Measurements from ENCODE around the gene TRIM14. TPM values are rescaled to one million over a fixed set of nuclear protein-coding genes. Genes with fewer than 3 reads are reported as not detected.

TRIM14 gene
- total and polyA plus RNA-seq, 2 of the 13 experiments (the other 11 are each of a cell fraction or from before 2014, with no cell fraction given) = 9.2 to 13.0 TPM

- no peak for TF ChIP-seq HOMEZ (CRISPR knock-in tag; IDR thresholded peaks at IDR 0.05; ENCODE audit: low read depth)
- TF ChIP-seq REL (CRISPR knock-in tag; conservative IDR thresholded peaks at IDR 0.05) = no peak
- no peak for TF ChIP-seq HNRNPK (IDR thresholded peaks at IDR 0.05; ENCODE audit: low read depth, low read length, poor library complexity, severe bottlenecking)
- no peak for TF ChIP-seq SMAD9 (CRISPR knock-in tag; IDR thresholded peaks at IDR 0.05)
- TF ChIP-seq ZBTB2 (CRISPR knock-in tag; IDR thresholded peaks at IDR 0.05; ENCODE audit: low read depth) = no peak
- TF ChIP-seq ZBTB42 (CRISPR knock-in tag; IDR thresholded peaks at IDR 0.05) = no peak
- no peak for TF ChIP-seq KLF13 (CRISPR knock-in tag; IDR thresholded peaks at IDR 0.05)
- 0 out of 2 replicates have a peak, but pooled peaks have one; percentile 72 for TF ChIP-seq TSC22D2 (CRISPR knock-in tag; IDR thresholded peaks at IDR 0.05; ENCODE audit: borderline replicate concordance)
- TF ChIP-seq ZNF446 (CRISPR knock-in tag; IDR thresholded peaks at IDR 0.05) = no peak
- TF ChIP-seq, protein P1, sequence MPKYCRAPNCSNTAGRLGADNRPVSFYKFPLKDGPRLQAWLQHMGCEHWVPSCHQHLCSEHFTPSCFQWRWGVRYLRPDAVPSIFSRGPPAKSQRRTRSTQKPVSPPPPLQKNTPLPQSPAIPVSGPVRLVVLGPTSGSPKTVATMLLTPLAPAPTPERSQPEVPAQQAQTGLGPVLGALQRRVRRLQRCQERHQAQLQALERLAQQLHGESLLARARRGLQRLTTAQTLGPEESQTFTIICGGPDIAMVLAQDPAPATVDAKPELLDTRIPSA (CRISPR knock-in tag; IDR thresholded peaks at IDR 0.05; ENCODE audit: borderline replicate concordance) = no peak
- TF ChIP-seq THAP7 (CRISPR knock-in tag; IDR thresholded peaks at IDR 0.05) = no peak
- no peak for TF ChIP-seq RFX5 (IDR thresholded peaks at IDR 0.05; ENCODE audit: low read depth, low read length)
- TF ChIP-seq ZNF33B (CRISPR knock-in tag; IDR thresholded peaks at IDR 0.05) = no peak
- no peak for TF ChIP-seq BRCA1 (CRISPR knock-in tag; IDR thresholded peaks at IDR 0.05)
- TF ChIP-seq ZNF296 (CRISPR knock-in tag; conservative IDR thresholded peaks at IDR 0.05) = no peak
- no peak for TF ChIP-seq HNRNPL (IDR thresholded peaks at IDR 0.05; ENCODE audit: low read depth, low read length)
- TF ChIP-seq, protein P2, sequence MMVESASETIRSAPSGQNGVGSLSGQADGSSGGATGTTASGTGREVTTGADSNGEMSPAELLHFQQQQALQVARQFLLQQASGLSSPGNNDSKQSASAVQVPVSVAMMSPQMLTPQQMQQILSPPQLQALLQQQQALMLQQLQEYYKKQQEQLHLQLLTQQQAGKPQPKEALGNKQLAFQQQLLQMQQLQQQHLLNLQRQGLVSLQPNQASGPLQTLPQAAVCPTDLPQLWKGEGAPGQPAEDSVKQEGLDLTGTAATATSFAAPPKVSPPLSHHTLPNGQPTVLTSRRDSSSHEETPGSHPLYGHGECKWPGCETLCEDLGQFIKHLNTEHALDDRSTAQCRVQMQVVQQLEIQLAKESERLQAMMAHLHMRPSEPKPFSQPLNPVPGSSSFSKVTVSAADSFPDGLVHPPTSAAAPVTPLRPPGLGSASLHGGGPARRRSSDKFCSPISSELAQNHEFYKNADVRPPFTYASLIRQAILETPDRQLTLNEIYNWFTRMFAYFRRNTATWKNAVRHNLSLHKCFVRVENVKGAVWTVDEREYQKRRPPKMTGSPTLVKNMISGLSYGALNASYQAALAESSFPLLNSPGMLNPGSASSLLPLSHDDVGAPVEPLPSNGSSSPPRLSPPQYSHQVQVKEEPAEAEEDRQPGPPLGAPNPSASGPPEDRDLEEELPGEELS (CRISPR knock-in tag; IDR thresholded peaks at IDR 0.05) = no peak
- no peak for TF ChIP-seq RARG (CRISPR knock-in tag; IDR thresholded peaks at IDR 0.05; ENCODE audit: low read depth)
- 0 out of 2 replicates have a peak, but pooled peaks have one; percentile 56 for TF ChIP-seq ZBTB26 (CRISPR knock-in tag; IDR thresholded peaks at IDR 0.05; ENCODE audit: borderline replicate concordance)
- TF ChIP-seq ESRRA (CRISPR knock-in tag; IDR thresholded peaks at IDR 0.05; ENCODE audit: low read depth) = no peak
- TF ChIP-seq ZNF569 (CRISPR knock-in tag; IDR thresholded peaks at IDR 0.05; ENCODE audit: borderline replicate concordance) = no peak
- no peak for TF ChIP-seq MEF2D (CRISPR knock-in tag; IDR thresholded peaks at IDR 0.05)
- TF ChIP-seq ZNF468 (CRISPR knock-in tag; IDR thresholded peaks at IDR 0.05) = no peak
Measured at GRCh38 chr9:98150164-98150563, 31.1 kb upstream of the TRIM14 start (continued).

Data from HepG2 (cell line).